ENCODE data around the gene KLHDC4. TPM values are rescaled to one million over a fixed set of nuclear protein-coding genes. Genes with fewer than 3 reads are reported as not detected.

KLHDC4 gene
- total and polyA plus RNA-seq, 4 donors: 8.2 to 27.6 (median 14.2) TPM

- WGBS: 45% methylated on average over 17 of the region's 17 CpGs
- no peak overlapping the region for H3K27ac ChIP-seq (ENCODE audit: low read depth in 1 of 2, low read length in 2 of 2)
- peak overlapping the region in 1 of 2 donors; percentile 50 for H3K9ac ChIP-seq (ENCODE audit: low read depth in 1 of 2, low read length in 2 of 2)
- DNase-seq (ENCODE audit: low spot score): no peak
- H3K9me3 ChIP-seq (ENCODE audit: control insufficient read depth in 4 of 4, low read length in 3 of 4): no peaks in the 10 kb centered on the region
- H3K27me3 ChIP-seq (ENCODE audit: control insufficient read depth in 4 of 4, insufficient read depth in 4 of 4, low read length in 3 of 4): no peaks in the 10 kb centered on the region
- H3K4me3 ChIP-seq (ENCODE audit: low read depth in 1 of 3, low read length in 3 of 3): peak overlapping the region; percentile 85 to 94 (median 91)
- peaks cover 0 to 9% (median 5%) of the 10 kb centered on the region in 4 donors for H3K36me3 ChIP-seq (ENCODE audit: control insufficient read depth in 4 of 4, insufficient read depth in 3 of 4, low read depth in 1 of 4, low read length in 3 of 4)
- no peak for TF ChIP-seq TAF1 (conservative IDR thresholded peaks at IDR 0.05)
- TF ChIP-seq GABPA (IDR thresholded peaks at IDR 0.05 in 1 of 2, conservative IDR thresholded peaks at IDR 0.05 in 1 of 2): no peak
- TF ChIP-seq MAX (IDR thresholded peaks at IDR 0.05): no peak
- TF ChIP-seq YY1 (IDR thresholded peaks at IDR 0.05): no peak
- TF ChIP-seq, protein P1, sequence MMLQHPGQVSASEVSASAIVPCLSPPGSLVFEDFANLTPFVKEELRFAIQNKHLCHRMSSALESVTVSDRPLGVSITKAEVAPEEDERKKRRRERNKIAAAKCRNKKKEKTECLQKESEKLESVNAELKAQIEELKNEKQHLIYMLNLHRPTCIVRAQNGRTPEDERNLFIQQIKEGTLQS (IDR thresholded peaks at IDR 0.05): no peak
- no peak for TF ChIP-seq NR2F2 (IDR thresholded peaks at IDR 0.05)
- TF ChIP-seq REST (IDR thresholded peaks at IDR 0.05): no peak
- TF ChIP-seq RAD21 (IDR thresholded peaks at IDR 0.05): no peak
- TF ChIP-seq HNF4G (IDR thresholded peaks at IDR 0.05): no peak
- TF ChIP-seq ZBTB33 (IDR thresholded peaks at IDR 0.05): no peak
- H3K4me1 ChIP-seq (ENCODE audit: control insufficient read depth in 4 of 4, insufficient read depth in 4 of 4, low read length in 3 of 4): peaks cover 7 to 24% (median 16%) of the 10 kb centered on the region in 4 donors
Measured at GRCh38 chr16:87766485-87766797, 655 bp upstream of the KLHDC4 start.

GRCh38 chr16:87765473-87765775 lies 362 bp downstream of the KLHDC4 start:
- no peak for DNase-seq (ENCODE audit: low spot score)
- Histone ChIP-seq H3K4me1 (ENCODE audit: control insufficient read depth in 4 of 4, insufficient read depth in 4 of 4, low read length in 3 of 4) (peaks cover 7 to 24% (median 16%) of the 10 kb centered on the region in 4 donors), H3K9ac (ENCODE audit: low read depth in 1 of 2, low read length in 2 of 2) (peak overlapping the region in 1 of 2 donors; percentile 50), H3K27ac (ENCODE audit: low read depth in 1 of 2, low read length in 2 of 2) (peak overlapping the region; percentile 38 to 60), H3K36me3 (ENCODE audit: control insufficient read depth in 4 of 4, insufficient read depth in 3 of 4, low read depth in 1 of 4, low read length in 3 of 4) (peaks cover 0 to 14% (median 9%) of the 10 kb centered on the region in 4 donors), H3K4me3 (ENCODE audit: low read depth in 1 of 3, low read length in 3 of 3) (peak overlapping the region; percentile 85 to 94 (median 91)), H3K27me3 (ENCODE audit: control insufficient read depth in 4 of 4, insufficient read depth in 4 of 4, low read length in 3 of 4) (no peaks in the 10 kb centered on the region), H3K9me3 (ENCODE audit: control insufficient read depth in 4 of 4, low read length in 3 of 4) (no peaks in the 10 kb centered on the region)
- whole genome bisulfite sequencing: 0% methylated on average over 32 of the region's 32 CpGs
- TF ChIP-seq REST (IDR thresholded peaks at IDR 0.05) (no peak), HNF4A (conservative IDR thresholded peaks at IDR 0.05) (no peak), RAD21 (IDR thresholded peaks at IDR 0.05) (no peak), HNF4G (IDR thresholded peaks at IDR 0.05) (no peak), NR2F2 (IDR thresholded peaks at IDR 0.05) (no peak), YY1 (IDR thresholded peaks at IDR 0.05) (no peak), ZBTB33 (IDR thresholded peaks at IDR 0.05) (no peak), GABPA (IDR thresholded peaks at IDR 0.05 in 1 of 2, conservative IDR thresholded peaks at IDR 0.05 in 1 of 2) (no peak)

Data from liver (tissue), 9 donors.